Keratinocyte (primary cell): Measurements from ENCODE around the gene SHROOM3. TPM values are rescaled to one million over a fixed set of nuclear protein-coding genes. Genes with fewer than 3 reads are reported as not detected.
"Not testable (repeated sequence)": the region's sequence is repeated elsewhere in the genome, so short reads cannot be mapped to it uniquely, and the experiment has no call there.

Experiments used
- DNase-seq: peaks from one replicate; pipeline ENCODE4 v3.0.0-alpha.2; 2011; ENCODE audit warnings: low read depth, missing footprints, low spot score
- FAIRE-seq: peaks from 2 replicates; lab custom pipeline; 2011; peaks lifted over from hg19 to GRCh38; lab: Jason Lieb, UNC
- H2AFZ ChIP-seq: 2 replicates; pipeline ENCODE4 v1.6.0; 2012; ENCODE audit warnings: low read length, control low read depth, inconsistent platforms; ENCODE audit not compliant: control insufficient read depth
- H3K27ac ChIP-seq: 2 replicates; pipeline ENCODE4 v1.5.1; 2011; ENCODE audit warnings: low read length; ENCODE audit not compliant: control insufficient read depth, insufficient read depth
- H3K27me3 ChIP-seq: 3 replicates; pipeline ENCODE4 v1.6.0; 2011; ENCODE audit warnings: low read length; ENCODE audit not compliant: control insufficient read depth, insufficient read depth; ENCODE audit errors: extremely low read depth
- H3K36me3 ChIP-seq, 2 experiments: 2 replicates in 1 of 2; 3 replicates in 1 of 2; pipeline ENCODE4 v1.5.1; 2011; ENCODE audit warnings: low read length in 2 of 2, mild to moderate bottlenecking in 1 of 2; ENCODE audit not compliant: control insufficient read depth in 2 of 2, insufficient read depth in 2 of 2; ENCODE audit errors: extremely low read depth in 1 of 2
- H3K4me1 ChIP-seq: 3 replicates; pipeline ENCODE4 v1.5.1; 2011; ENCODE audit warnings: low read length; ENCODE audit not compliant: control insufficient read depth, insufficient read depth; ENCODE audit errors: extremely low read depth
- H3K4me2 ChIP-seq: 3 replicates; pipeline ENCODE4 v1.6.0; 2011; ENCODE audit warnings: low read depth, low read length; ENCODE audit not compliant: control insufficient read depth, insufficient read depth; ENCODE audit errors: extremely low read depth
- H3K4me3 ChIP-seq, 3 experiments: fragments of 200-600 bp in 1 of 3; sonication (generic) in 1 of 3; 2 replicates in 2 of 3; 3 replicates in 1 of 3; pipeline ENCODE4 v1.5.1; 2011 to 2016; ENCODE audit warnings: low read length in 3 of 3, mild to moderate bottlenecking in 3 of 3, control low read depth in 2 of 3, inconsistent platforms in 1 of 3, low read depth in 1 of 3, mixed read lengths in 1 of 3, mixed run types in 1 of 3, moderate library complexity in 1 of 3; ENCODE audit not compliant: control insufficient read depth in 2 of 3, insufficient read depth in 2 of 3; ENCODE audit errors: extremely low read depth in 1 of 3
- H3K79me2 ChIP-seq: 2 replicates; pipeline ENCODE4 v1.6.0; 2012; ENCODE audit warnings: low read length; ENCODE audit not compliant: control insufficient read depth, insufficient read depth
- H3K9ac ChIP-seq: 3 replicates; pipeline ENCODE4 v1.6.0; 2011; ENCODE audit warnings: low read length; ENCODE audit not compliant: control insufficient read depth, insufficient read depth; ENCODE audit errors: extremely low read depth
- H3K9me1 ChIP-seq: 3 replicates; pipeline ENCODE4 v1.6.0; 2011; ENCODE audit warnings: low read length; ENCODE audit not compliant: control insufficient read depth, insufficient read depth; ENCODE audit errors: extremely low read depth
- H3K9me3 ChIP-seq: 2 replicates; pipeline ENCODE4 v1.5.1; 2012; ENCODE audit warnings: low read depth, low read length; ENCODE audit not compliant: control insufficient read depth
- H4K20me1 ChIP-seq: 3 replicates; pipeline ENCODE4 v1.6.0; 2011; ENCODE audit warnings: low read length; ENCODE audit not compliant: control insufficient read depth, insufficient read depth; ENCODE audit errors: extremely low read depth
- CTCF ChIP-seq, 3 experiments: IDR thresholded peaks in 1 of 3; conservative IDR thresholded peaks in 1 of 3; optimal IDR thresholded peaks in 1 of 3; 2 replicates in 2 of 3; 3 replicates in 1 of 3; pipeline versions ENCODE3 to v1.5.1; 2011; ENCODE audit warnings: low read length in 3 of 3, mild to moderate bottlenecking in 3 of 3, moderate library complexity in 2 of 3, control low read depth in 1 of 3, inconsistent platforms in 1 of 3; ENCODE audit not compliant: insufficient read depth in 2 of 3; ENCODE audit errors: extremely low read depth in 1 of 3
- EZH2 ChIP-seq: IDR thresholded peaks from one replicate; pipeline ENCODE4 v1.6.1; 2012; ENCODE audit warnings: inconsistent platforms, mild to moderate bottlenecking, low read length, moderate library complexity
- dilution Hi-C: fragments of 300-500 bp; cut with MboI; formaldehyde crosslinking; loops from one replicate; pipeline ENCODE4 v1.7.0; 2020; ENCODE audit warnings: low sequenced_read_pairs; ENCODE audit not compliant: extremely low pct_ligation_motif_present
- polyA plus RNA-seq, 5 experiments: library from polyadenylated mRNA; depleted of rRNA in 3 of 5; stranded (reverse) in 3 of 5; stranded (forward) in 1 of 5; unstranded in 1 of 5; fragments of >200 nt; gene quantifications; 1 replicate in 1 of 5; 2 replicates in 3 of 5; 3 replicates in 1 of 5; pipeline versions ENCODE4 v1.2.1 to v1.2.3, GENCODE V29; 2011 to 2012; ENCODE audit warnings: missing spikeins in 2 of 5, low read depth in 1 of 5, low replicate concordance in 1 of 5

SHROOM3 gene
- polyA plus RNA-seq, 1 donor (not counting 4 experiments of a cell fraction or from before 2014, with no cell fraction given) = 4.9 TPM

- H3K79me2 ChIP-seq = no peaks in the 10 kb centered on the region
- TF ChIP-seq EZH2 (peak; percentile 15), CTCF (optimal IDR thresholded peaks at IDR 0.05 in 1 of 3, IDR thresholded peaks at IDR 0.05 in 1 of 3, conservative IDR thresholded peaks at IDR 0.05 in 1 of 3; ENCODE audit: extremely low read depth in 1 of 3, insufficient read depth in 2 of 3, low read length in 3 of 3) (no peak)
- peak overlapping the region; percentile 51 for H2AFZ ChIP-seq
- peaks cover 11% of the 10 kb centered on the region for H3K27me3 ChIP-seq
- no peak overlapping the region for H3K27ac ChIP-seq
- dilution Hi-C loops = no loop called here
- DNase-seq (no peak), FAIRE-seq (no peak)
- H3K4me3 ChIP-seq = peak overlapping the region in 1 of 3 experiments; percentile 27
- no peak overlapping the region for H3K9ac ChIP-seq
- H3K36me3 ChIP-seq = no peaks in the 10 kb centered on the region
- H3K4me1 ChIP-seq = no peaks in the 10 kb centered on the region
- H3K9me1 ChIP-seq = no peaks in the 10 kb centered on the region
- H4K20me1 ChIP-seq = no peaks in the 10 kb centered on the region
- peak overlapping the region; percentile 76 for H3K4me2 ChIP-seq
- no peaks in the 10 kb centered on the region for H3K9me3 ChIP-seq
Observed at GRCh38 chr4:76420188-76420761, 14.8 kb upstream of the SHROOM3 start.

GRCh38 chr4:76420762-76421581, 14.1 kb upstream of the SHROOM3 start, which contains the start of gene CCDC158:
TSS of gene CCDC158 (minus strand) at chr4:76421141. CDS start at chr4:76403207, 17,934 bp downstream.
- Histone ChIP-seq H3K9me3 (no peaks in the 10 kb centered on the region), H3K4me2 (peak within 1 kb of the TSS; percentile 76), H4K20me1 (no peaks in the 10 kb centered on the region), H2AFZ (peak within 1 kb of the TSS; percentile 51), H3K4me3 (peak within 1 kb of the TSS; percentile 41 to 57 (median 43)), H3K36me3 (no peaks in the 10 kb centered on the region), H3K4me1 (no peaks in the 10 kb centered on the region), H3K27me3 (peaks cover 11% of the 10 kb centered on the region), H3K9ac (peak within 1 kb of the TSS; percentile 13), H3K79me2 (no peaks in the 10 kb centered on the region), H3K27ac (no peak within 1 kb of the TSS), H3K9me1 (no peaks in the 10 kb centered on the region)
- dilution Hi-C loops = no loop called here
- TF ChIP-seq CTCF (optimal IDR thresholded peaks at IDR 0.05 in 1 of 3, IDR thresholded peaks at IDR 0.05 in 1 of 3, conservative IDR thresholded peaks at IDR 0.05 in 1 of 3; ENCODE audit: extremely low read depth in 1 of 3, insufficient read depth in 2 of 3, low read length in 3 of 3) (no peak), EZH2 (no peak)
- DNase-seq (no peak), FAIRE-seq (no peak)

GRCh38 chr4:76423159-76423558, 11.9 kb upstream of the SHROOM3 start:
- H3K36me3 ChIP-seq, DNase-seq, H3K79me2 ChIP-seq, H3K9me1 ChIP-seq, H3K4me1 ChIP-seq, FAIRE-seq, H3K4me2 ChIP-seq, H4K20me1 ChIP-seq, H3K9me3 ChIP-seq, H3K27ac ChIP-seq, H2AFZ ChIP-seq, H3K9ac ChIP-seq, H3K4me3 ChIP-seq, dilution Hi-C loops: not testable (repeated sequence)
- peaks cover 11% of the 10 kb centered on the region for H3K27me3 ChIP-seq
